NCI-H226 (cell line): ENCODE measurements around the gene MRS2.
"Not testable (repeated sequence)": the region's sequence is repeated elsewhere in the genome, so short reads cannot be mapped to it uniquely, and the experiment has no call there.

Experiments used
- DNase-seq: peaks from one replicate; pipeline ENCODE4 v3.0.0-alpha.2; 2015

The MRS2 gene

GRCh38 chr6:24391208-24391607 lies 11.5 kb upstream of the MRS2 start:
- DNase-seq = no peak

- no peak for DNase-seq
Measured at GRCh38 chr6:24391756-24392405, 10.9 kb upstream of the MRS2 start.

- no peak for DNase-seq
Measured at GRCh38 chr6:24394061-24394779, 8.5 kb upstream of the MRS2 start.

- peak; percentile 52 for DNase-seq
Measured at GRCh38 chr6:24394780-24395437, 7.8 kb upstream of the MRS2 start.

GRCh38 chr6:24396824-24397223 lies 5.9 kb upstream of the MRS2 start:
- DNase-seq = no peak

GRCh38 chr6:24397631-24398030 lies 5.1 kb upstream of the MRS2 start:
- DNase-seq = no peak

GRCh38 chr6:24400045-24401039 lies 2.4 kb upstream of the MRS2 start:
- DNase-seq = not testable (repeated sequence)

- DNase-seq = peak; percentile 26
Measured at GRCh38 chr6:24401458-24401857, 1.3 kb upstream of the MRS2 start.

GRCh38 chr6:24403501-24403824 lies 727 bp downstream of the MRS2 start:
- DNase-seq = no peak

GRCh38 chr6:24405262-24405661 lies 2.5 kb downstream of the MRS2 start:
- DNase-seq = no peak

GRCh38 chr6:24408719-24409410 lies 6.1 kb downstream of the MRS2 start:
- DNase-seq = no peak

- no peak for DNase-seq
Measured at GRCh38 chr6:24410622-24411021, 7.9 kb downstream of the MRS2 start.

- DNase-seq = no peak
Measured at GRCh38 chr6:24412294-24412693, 9.6 kb downstream of the MRS2 start.

- DNase-seq = not testable (repeated sequence)
Measured at GRCh38 chr6:24414531-24414930, 11.8 kb downstream of the MRS2 start.

- DNase-seq = no peak
Measured at GRCh38 chr6:24415753-24416152, 13.0 kb downstream of the MRS2 start.

GRCh38 chr6:24419526-24419925 lies 16.8 kb downstream of the MRS2 start:
- no peak for DNase-seq

GRCh38 chr6:24425091-24425490 lies 22.4 kb downstream of the MRS2 start:
- no peak for DNase-seq

GRCh38 chr6:24426729-24427446 lies 24.2 kb downstream of the MRS2 start:
- no peak for DNase-seq

- no peak for DNase-seq
Measured at GRCh38 chr6:24428615-24429014, 25.9 kb downstream of the MRS2 start.

GRCh38 chr6:24429146-24429545 lies 26.4 kb downstream of the MRS2 start:
- DNase-seq = no peak

GRCh38 chr6:24430086-24430485 lies 27.4 kb downstream of the MRS2 start:
- no peak for DNase-seq

GRCh38 chr6:24431045-24431451 lies 28.3 kb downstream of the MRS2 start:
- DNase-seq = peak; percentile 13
